GM18858 (cell line): ENCODE data around the gene SLC26A6.

Source experiments
- ATAC-seq: cut with Tn5 transposase; IDR thresholded peaks from one replicate; pipeline ENCODE4 v1.9.1; 2021; ENCODE audit not compliant: unreplicated experiment

Gene SLC26A6

DNA sequence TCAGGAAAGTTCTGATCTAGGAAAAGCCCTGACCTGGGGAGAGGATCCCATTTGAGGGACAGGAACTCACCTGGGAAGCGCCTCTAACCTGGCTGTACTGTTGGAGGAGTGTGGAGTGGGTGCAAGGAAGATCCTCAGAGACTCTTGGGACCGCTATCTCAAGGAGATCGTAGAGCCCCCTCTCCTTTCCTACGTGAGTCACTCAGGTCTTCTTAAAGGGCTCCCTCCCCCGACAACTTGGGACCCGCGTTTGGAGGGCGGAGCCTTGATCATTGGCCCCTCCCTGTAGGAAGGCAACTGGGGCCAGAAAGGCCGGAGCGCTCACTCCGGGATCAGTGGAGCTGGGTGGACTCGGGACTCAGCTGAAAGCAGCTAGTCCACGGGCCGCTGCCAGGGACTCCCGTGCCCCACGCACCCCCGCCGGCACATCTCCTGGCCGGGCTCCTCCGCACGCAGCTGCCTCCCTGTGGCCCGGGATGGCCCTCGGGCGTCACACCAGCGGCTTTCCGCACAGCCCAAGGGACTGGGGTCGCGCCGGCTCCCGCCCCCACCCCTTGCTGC is 520 bp downstream of the SLC26A6 start:
- no peak for ATAC-seq

DNA sequence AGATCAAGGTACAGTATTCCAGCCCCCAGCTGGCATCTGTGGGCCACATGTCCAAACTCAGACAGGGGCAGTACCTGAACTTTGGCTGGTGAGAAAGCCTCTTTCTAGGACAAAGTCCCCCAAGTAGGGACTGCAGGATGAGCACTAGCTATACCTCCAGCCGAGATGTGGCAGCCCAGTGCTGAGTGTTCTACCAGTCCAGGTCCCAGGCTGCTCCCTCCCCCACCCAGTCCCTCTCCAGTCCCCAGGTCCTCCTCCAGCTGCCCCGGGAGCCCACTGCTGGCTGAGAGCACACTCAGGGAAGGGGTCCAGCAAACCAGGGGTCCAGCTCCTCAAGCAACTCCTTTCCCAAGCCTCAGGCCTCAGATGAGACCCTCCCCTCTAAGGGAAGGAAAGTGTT is 1.5 kb downstream of the SLC26A6 start:
- no peak for ATAC-seq

DNA sequence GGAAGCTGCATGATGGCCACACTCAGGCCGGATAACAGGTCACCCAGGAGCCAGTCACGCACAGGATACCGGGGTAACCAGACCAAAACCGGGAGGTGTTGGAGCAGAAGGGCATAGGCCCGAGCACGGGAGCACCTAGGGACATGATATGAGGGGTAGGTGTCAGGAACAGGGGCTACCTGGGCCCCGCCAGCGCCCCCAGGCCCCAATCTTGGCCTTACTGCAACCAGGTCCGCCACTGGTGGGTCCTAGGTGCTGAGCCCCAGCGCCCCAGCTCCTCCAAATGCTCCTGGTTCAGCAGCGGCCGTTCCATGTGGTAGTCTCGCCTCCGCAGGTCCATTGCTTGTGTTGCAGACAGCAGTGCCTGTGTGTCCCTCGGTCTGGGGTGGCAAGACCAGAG is 2.0 kb downstream of the SLC26A6 start:
- ATAC-seq = no peak

DNA sequence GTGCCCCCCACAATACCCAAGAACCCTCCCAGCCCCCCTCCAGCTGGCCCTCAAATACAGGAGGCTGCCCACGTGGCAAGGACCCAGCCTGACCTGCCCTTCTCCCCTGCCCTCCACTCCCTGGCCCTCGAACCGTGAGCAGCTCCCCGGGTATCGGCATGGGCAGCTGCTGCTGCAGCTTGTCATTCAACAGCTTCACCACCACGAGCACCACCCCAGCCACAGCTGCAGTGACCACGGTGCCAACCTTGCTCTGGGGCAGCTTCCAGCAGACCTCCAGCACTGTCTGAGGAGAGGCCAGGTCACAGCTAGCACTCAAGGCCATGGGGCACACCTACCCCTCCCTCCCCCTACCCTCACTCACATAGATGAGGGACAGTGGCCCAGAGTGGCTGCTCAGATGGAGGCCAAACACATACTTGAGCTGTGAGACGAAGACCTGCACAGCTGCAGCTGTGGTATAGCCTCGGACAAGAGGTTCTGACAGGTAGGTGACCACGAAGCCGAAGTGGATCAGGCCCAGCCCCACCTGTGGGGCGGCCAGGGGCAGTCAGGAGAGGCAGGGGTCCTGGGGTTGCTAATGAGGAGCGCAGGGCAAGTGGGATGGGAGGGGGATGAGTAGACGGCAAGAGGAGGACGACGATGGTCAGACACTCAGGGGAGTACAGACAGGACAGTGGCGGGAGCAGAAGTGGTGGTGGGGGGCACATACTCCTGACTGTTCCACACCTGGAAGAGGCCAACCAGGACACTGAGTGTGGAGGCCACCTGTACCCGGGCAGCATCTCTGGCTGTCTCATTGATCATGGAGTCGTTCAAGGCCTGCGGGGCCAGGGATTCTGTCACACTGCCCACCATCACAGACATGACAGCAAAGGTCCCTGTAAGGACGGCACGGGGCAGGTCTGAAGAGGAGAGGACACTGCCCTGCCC is 3.5 kb downstream of the SLC26A6 start:
- ATAC-seq = no peak

DNA sequence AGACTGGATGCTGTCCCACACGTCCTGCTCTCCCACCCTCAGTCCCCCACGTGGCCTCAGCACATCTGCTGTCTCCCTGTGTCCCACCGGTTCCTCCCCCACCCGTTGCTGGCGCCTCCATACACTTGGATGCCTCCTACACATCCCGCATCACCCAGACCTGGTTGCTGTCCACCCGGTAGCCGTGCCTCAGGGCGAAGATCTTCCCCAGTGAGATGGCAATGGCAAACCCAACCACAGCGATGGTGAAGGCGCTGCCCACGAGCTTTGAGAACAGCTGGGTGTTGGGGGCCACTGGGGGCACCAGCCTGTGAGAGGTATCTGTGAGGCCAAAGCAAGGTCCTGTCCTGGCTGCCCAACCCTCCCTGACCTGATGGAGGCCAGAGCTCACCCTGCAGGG is 4.4 kb downstream of the SLC26A6 start:
- ATAC-seq = no peak

DNA sequence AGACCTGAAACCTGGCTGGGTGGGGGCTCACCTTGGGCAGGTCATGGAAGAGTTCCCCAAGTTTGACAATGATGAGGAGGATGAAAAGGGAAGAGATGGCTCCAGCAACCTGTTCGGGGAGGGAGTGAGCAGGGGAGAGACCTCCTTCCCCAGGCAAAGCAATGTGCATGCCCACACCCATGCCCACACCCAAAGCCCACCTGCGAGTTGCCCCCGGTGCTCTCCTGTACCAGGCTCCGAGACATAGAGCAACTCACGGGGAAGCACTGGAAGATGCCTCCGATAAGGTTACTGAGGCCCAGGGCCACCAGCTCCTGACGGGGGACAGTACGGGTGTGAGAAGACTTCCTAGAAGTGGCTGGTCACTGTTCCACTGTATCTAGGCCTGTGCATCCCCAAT is 4.9 kb downstream of the SLC26A6 start:
- no peak for ATAC-seq

DNA sequence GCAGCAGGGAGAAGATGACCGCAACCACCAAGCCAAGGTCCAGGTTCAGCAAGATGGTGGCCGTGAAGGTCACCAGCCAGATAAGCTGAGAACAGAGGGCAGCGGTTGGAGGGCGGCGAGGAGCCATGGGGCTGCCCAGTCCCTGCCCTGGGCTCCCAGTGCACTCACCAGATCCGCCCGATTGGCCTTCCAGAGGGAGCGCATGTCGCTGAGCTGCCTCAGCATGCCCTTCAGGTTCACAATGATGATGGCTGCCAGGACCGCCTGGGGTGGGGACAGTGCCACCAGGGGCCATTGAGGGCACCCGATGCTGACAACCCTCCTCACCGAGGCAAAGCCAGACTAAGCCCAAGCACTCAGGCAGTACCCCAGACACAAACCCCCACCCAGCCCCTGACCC is 5.4 kb downstream of the SLC26A6 start:
- ATAC-seq = no peak

DNA sequence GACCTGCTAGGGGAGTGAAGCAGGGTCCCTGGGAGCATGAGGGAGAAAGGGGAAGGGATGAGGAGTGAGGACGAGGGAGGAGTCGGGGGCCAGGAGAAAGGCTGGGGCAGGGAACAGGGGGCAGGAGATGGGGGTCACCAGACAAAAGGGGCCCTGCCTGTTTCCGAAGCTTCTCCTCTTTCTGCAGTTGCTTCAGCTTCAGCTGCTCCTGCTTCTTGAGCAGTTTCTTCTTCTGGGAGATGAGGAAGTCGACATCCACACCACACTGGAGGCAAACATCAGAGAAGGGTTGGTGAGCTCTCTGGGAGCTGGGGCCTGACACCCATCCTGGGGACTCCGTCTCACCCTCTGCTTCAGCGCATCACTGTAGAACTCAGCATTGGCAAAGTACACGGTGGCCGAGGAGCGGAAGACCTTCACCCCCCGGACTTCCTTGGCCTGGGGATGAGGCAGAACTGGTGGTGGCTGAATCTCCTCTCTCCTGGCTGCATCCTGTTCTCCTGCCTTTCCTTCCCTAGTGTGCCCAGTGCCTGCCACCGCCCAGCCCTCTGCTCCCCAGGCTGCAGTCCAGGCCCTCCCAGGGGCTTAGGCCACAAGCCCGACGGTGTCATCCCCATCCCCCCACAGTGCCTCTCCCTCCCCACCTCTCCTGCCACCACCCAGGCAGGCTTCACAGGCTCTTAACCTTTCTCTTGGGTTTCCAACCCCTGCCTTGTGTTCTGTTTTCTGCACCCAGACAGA is 6.8 kb downstream of the SLC26A6 start:
- no peak for ATAC-seq

DNA sequence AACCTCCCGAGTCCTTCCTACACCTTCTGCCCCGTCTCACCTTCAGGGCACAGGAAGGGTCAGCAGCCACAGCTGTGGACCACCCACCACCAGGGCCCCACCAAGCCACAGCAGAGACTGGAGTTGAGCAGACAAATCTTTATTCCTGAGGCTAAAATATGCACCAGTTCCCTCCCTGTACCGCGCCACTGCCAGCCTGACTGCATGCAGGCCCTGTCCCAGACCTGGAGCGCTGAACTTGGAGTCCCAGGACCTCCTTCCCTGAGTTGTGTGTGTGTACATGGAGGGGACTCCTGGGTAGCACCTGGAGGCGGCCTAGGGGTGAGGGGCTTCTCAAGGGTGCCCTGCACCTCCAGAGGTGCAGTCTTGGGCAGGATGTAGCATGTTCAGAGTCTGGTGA is 9.7 kb downstream of the SLC26A6 start:
- ATAC-seq = no peak

DNA sequence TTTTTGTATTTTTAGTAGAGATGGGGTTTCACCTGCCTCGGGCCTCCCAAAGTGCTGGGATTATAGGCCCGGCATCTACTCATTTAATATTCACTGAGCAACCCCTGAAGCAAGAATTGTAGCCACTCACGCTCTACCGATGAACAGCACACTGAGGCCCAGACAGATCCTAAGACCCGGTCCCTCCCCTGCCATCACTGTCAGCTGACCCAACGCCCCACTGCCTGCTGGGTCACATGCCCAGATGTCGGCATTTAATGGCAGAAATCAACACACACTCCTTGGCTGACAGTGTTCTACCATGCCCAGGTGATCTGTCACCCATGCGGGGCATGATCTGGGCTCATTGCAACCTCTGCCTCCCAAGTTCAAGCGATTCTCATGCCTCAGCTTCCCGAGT is 10.5 kb downstream of the SLC26A6 start:
- no peak for ATAC-seq

DNA sequence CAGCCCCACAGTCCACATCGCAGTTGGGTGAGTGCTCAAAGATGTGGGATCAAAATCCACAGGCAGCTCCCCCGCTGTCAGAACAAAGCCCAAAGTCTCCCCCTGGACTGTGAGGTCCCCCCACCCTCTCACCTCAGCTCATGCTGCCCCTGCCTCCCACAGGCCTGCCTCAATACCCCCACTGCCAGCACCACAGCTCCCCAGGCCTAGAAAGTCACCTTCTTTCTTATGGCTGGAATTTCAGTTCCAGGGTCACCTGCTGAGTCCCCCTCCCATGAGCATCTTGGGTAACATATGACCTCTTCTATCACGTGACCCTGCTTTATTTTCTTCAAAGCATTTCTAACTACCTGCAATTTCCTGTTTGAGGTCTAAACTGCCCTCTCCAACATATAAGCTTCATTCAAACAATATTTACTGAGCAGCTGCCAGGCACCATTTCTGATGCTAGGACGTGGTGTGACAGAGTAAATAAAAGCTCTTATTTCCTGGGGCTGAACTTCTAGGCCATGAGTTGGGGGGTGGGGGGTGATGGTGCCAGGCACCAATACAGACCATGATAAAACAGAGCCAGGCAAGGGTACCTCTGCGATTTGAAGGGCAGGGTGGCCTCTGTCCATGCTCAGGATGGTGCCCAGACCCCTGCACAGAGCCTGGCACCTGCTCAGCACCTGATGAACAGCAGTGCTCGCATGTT is 11.3 kb downstream of the SLC26A6 start:
- no peak for ATAC-seq

DNA sequence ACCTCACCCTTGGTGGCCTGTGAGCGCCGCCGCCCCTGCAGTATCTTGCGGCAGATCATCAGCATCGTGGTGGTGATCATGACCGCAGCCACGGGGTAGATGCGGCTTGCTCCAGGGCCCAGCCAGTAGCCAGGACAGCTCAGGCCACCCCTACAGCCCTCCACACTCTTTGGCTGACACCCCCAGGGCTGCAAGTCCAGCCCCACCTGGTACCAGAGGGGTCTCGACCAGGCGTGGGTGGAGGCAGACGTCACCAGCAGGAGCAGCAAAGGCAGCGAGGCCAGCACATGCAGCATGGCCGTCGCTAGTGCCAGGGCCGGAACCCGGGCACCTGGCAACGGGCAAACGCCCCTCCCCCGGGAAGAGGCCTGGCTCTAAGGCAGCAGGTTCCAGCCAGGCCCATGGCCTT is 13.8 kb downstream of the SLC26A6 start, which contains the start of gene TMEM89:
TSS of gene TMEM89 (minus strand) at position 309 of the 409 bp plus-strand sequence. CDS start at position 296, 13 bp downstream.
- no peak for ATAC-seq

DNA sequence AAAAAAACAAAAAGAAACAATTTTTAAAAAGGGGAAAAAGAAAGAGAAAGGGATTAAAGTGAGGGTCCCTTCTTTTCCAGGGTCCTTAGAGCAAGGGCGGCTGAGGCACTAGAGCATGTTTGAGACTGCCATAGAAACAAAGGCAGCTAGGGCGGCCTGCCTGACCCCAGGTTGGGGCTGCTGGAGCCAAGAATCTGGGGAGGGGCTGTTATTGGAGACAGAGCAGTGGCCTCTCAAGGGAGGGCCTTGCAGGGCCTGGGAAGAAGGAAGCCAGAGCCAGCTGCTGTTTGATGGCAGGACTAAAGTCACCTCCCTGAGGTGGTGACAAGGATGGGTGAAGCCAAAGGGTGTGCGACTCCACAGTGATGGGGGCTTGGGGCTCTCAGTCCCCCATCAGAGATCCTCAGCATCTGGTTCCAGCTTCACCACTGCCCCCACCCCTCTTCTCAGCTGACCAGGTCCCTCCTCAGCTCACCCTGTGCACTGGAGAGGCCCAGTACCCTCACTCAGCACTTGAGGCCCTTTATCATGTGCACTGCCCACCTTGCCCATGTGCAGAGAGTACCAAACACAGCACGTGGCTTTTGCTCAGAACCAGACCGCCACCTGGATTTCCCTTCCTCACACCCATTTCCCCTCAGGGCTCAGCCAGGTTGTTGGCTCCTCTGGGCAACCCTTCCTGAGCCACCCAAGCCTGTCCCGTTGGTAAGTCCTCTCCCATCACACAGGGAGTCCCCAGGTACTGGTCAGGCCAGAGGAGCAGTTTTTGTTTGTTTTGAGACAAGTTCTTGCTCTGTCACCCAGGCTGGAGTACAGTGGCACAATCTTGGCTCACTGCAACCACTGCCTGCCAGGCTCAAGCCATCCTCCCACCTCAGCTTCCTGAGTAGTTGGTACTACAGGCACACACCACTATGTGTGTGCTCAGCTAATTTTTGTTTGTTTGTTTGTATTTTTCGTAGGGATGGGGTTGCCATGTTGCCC is 15.4 kb downstream of the SLC26A6 start:
- ATAC-seq = no peak

DNA sequence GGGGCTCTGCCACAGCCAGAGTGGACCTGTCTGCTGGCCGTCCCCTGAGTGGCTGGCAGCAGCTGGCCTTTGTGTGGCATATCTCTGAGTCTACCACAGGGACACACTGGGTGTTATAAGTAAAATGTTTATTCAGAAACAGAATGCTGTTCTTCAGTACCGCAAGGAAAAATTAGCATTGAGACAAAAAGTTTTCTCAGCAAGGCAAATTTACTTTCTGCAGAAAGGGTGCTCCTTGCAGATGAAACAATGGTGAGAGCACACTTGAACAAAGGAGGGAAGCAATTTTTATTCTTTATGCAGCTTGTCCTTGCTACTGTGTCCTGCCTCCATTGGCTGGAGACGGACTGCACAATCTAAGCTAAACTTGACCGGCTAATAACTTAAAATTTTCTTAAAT is 17.7 kb downstream of the SLC26A6 start:
- no peak for ATAC-seq

DNA sequence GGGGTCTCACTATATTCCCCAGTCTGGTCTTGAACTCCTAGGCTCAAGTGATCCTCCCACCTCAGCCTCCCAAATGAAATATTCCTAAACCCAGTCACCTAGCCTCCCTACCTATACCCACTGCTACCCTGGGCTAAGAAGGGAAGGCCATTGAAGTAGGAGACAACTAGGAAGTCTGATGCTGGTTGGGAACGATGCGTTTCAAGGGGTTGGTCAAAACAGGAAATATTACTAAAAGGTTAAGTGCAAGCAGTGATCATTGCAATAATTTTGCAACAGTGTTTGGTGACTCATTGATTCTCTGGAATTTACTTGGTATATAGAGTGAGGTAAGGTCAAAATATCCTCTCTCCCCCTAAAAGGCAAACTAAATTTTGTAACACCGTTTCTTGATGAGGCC is 21.2 kb downstream of the SLC26A6 start:
- ATAC-seq = no peak

DNA sequence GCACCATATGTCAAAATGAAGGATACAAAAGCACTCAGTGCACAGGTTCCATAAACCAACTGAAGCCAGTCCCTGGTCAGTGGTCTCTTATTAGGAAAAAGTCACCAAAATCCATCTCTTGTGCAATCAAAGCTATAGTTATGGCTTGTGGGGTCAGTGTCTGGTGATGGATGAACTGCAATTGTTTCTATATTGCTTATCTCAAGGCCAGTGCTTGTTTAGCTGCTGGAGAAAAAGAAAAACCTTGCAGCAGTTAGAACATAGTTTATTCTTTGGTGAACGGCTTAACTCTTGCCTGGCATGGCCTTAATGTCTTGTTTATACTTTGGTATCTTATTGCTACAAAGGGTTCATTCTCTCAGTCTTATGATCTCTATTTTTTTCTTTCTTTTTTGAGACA is 23.0 kb downstream of the SLC26A6 start:
- ATAC-seq = no peak

DNA sequence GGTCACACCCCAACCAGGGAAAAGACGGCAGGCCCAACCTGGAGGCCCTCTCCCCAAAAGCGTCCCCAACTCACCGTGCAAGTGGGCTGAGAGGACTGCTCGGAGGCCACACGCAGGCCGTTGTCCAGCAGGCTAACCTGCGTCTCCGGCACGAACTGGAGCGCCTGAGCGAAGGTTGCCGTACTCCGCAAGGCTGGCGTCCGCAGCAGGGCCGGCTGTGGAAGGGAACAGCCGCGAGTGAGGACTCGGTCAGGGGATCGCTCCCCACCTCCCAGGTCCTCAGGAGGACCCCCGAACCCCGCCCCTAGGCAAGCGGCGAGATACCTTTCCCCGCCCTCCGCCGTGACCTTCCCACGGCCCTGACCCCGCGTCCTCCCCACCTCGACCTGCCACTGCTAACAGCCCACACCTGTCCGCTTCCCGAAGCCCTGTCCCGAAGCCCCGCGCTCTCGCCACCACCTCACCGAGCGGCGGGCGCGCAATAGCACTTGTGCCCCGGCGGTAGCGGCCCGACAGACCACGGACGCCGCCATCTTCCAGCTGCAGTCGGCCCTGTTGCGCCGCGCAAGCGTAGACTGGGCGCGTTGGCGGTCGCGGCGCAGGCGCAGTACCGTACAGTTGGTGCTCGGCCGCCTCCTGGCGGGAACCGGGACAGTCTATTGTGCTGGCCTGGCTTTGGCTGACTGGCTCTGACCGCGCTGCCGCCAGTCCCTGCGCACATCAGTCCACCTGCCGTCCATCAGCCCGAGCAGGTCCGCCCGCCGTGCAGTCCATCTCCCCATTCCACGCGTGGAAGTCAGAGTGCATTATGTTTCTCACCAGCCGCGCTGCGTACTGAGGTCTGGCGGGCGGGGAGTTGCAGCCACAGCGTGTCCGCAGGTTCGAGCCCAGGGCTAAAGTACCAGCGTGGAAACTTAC is 25.9 kb downstream of the SLC26A6 start, which contains the start of gene UQCRC1:
TSS of gene UQCRC1 (minus strand) at position 559 of the 918 bp plus-strand sequence. CDS start at position 533, 26 bp downstream.
- ATAC-seq = peak; percentile 88

DNA sequence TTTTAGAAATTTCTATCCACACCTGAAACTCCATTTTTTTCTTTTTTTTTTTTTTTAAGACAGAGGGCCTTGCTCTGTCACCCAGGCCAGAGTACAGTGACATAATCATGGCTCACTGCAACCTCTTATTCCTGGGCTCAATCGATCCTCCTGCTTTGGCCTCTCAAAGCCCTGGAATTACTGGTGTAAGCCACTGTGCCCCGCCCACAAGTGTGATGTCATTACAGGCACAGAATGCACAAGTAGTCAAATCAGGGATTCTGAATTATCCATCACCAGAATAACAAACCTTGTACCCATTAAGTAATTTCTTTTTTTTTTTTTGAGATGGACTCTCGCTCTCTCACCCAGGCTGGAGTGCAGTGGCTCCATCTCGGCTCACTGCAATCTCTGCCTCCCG is 27.7 kb downstream of the SLC26A6 start:
- no peak for ATAC-seq

DNA sequence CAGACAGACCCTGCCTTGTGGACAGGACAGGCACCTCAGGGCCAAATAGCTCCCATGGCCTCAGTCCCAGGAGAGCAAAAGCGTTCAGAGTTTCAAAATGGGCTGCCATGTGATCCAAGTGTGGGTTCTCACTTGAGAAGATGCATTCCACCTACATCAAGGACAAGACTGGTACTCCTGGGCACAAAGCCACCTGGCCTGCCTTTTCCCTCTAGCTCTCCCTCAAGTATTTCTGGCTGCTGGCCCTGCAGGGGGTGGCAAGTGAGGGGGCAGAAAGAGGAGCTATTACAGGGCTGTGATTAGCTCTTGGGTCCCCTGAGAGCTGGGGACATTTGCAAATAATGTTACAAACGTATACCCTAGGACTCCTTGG is 33.7 kb downstream of the SLC26A6 start:
- no peak for ATAC-seq
